Hematopoietic multipotent progenitor cell treated with erythropoietin and hydrocortisone succinate and interleukin-3 and kit ligand, for 4 days (in vitro differentiated cells): ENCODE data around the gene NPAS2.

ENCODE experiments used
- DNase-seq: peaks from one replicate; pipeline ENCODE4 v3.0.0-alpha.2; 2015

Gene NPAS2, protein sequence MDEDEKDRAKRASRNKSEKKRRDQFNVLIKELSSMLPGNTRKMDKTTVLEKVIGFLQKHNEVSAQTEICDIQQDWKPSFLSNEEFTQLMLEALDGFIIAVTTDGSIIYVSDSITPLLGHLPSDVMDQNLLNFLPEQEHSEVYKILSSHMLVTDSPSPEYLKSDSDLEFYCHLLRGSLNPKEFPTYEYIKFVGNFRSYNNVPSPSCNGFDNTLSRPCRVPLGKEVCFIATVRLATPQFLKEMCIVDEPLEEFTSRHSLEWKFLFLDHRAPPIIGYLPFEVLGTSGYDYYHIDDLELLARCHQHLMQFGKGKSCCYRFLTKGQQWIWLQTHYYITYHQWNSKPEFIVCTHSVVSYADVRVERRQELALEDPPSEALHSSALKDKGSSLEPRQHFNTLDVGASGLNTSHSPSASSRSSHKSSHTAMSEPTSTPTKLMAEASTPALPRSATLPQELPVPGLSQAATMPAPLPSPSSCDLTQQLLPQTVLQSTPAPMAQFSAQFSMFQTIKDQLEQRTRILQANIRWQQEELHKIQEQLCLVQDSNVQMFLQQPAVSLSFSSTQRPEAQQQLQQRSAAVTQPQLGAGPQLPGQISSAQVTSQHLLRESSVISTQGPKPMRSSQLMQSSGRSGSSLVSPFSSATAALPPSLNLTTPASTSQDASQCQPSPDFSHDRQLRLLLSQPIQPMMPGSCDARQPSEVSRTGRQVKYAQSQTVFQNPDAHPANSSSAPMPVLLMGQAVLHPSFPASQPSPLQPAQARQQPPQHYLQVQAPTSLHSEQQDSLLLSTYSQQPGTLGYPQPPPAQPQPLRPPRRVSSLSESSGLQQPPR

DNA sequence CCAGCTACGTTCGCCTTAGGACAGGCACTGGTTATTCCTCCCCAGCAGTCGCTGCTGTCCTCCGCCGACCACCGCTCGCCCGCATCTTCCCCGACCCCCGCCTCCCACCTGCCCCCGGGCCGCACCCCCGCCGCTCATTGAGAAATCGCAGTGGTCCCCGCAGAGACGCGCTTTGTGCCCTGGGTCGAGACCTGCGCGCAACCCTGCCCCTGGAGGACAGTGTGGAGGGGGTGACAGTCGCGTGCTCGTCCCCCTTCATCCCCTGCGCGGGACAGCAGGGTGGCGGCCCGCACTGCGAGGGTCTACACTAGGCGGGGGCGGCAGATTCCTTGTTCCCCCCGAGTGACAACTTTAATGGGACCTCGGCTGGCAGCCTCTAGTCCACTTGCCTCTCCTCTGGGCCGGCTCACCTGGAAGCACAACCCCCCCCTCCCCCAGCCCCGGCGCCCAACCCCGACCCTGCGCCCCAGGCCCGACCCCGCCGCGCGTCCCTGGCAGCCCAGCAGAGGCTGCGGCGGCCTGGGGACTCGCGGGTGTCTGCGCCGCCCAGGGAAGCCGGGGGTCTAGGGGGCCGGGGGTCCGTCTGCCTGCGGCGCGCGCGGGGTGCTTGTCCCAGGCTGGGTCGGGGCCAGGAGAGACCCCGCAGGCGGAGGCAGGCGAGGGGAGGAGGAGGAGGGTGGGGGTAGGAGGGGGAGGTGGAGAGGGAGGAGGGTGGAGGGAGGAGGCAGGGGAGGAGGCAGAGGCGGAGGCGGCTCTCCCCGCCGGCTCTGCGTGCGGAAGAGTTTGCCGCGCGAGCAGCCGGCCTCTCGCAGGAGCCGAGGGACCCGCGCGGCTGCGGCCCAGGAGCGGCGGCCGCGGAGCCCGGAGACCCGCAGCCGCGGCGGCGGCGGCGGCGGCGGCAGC lies at the start of gene NPAS2:
NPAS2 (plus strand) TSS at position 770 of the 903 bp plus-strand sequence. CDS start 84,616 bp downstream, outside the sequence.
- peak; percentile 42 for DNase-seq

DNA sequence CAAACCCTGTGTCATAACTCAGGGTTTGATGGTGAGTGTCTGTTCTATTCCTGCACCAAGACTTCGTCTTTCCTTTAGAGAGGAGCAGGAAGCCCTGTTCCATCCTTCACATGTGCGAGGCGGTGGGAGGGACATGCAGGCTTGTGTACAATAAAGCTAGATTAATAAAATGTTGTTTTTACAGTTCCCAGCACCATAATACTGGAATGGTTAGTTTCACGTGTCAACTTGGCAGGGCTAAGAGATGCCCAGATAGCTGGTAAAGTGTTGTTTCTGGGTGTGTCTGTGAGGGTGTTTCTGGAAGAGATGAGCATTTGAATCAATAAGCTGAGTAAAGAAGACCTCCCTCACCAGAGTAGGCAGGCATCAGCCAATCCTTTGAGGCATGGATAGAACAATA lies 48.8 kb upstream of the NPAS2 start:
- no peak for DNase-seq

GRCh38 chr2:100773538-100773937 lies 46.4 kb upstream of the NPAS2 start:
- DNase-seq, result no peak

- DNase-seq, result no peak
Observed at GRCh38 chr2:100776445-100776844, 43.5 kb upstream of the NPAS2 start.

GRCh38 chr2:100778637-100779450 lies 41.1 kb upstream of the NPAS2 start:
- DNase-seq, result no peak

- DNase-seq, result no peak
Observed at GRCh38 chr2:100779908-100780202, 40.1 kb upstream of the NPAS2 start.

- DNase-seq, result peak; percentile 39
Observed at GRCh38 chr2:100780203-100781008, 39.5 kb upstream of the NPAS2 start.

GRCh38 chr2:100781009-100781325 lies 39.0 kb upstream of the NPAS2 start:
- no peak for DNase-seq

GRCh38 chr2:100781523-100782379 lies 38.2 kb upstream of the NPAS2 start:
- DNase-seq, result no peak

- DNase-seq, result no peak
Observed at GRCh38 chr2:100782380-100782878, 37.5 kb upstream of the NPAS2 start.

DNA sequence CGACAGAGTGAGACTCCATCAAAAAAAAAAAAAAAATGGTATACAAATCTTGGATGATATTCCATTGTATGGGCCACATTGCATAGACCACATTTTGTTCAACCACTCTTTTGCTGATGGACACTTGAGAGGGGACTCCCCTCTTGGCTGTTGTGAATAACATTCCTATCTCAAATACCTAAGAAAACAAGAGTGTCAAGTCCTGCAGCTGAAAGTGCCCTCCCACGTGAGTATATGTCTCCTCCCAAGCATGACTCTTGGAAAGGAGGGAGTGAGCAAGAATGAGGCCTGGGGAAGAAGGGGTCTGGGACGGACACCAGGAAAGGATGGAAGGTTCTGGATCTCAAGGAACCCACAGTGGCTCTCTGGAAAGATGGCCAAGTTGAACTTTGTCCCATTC lies 36.0 kb upstream of the NPAS2 start:
- no peak for DNase-seq

- DNase-seq, result no peak
Observed at GRCh38 chr2:100784681-100785080, 35.3 kb upstream of the NPAS2 start.

DNA sequence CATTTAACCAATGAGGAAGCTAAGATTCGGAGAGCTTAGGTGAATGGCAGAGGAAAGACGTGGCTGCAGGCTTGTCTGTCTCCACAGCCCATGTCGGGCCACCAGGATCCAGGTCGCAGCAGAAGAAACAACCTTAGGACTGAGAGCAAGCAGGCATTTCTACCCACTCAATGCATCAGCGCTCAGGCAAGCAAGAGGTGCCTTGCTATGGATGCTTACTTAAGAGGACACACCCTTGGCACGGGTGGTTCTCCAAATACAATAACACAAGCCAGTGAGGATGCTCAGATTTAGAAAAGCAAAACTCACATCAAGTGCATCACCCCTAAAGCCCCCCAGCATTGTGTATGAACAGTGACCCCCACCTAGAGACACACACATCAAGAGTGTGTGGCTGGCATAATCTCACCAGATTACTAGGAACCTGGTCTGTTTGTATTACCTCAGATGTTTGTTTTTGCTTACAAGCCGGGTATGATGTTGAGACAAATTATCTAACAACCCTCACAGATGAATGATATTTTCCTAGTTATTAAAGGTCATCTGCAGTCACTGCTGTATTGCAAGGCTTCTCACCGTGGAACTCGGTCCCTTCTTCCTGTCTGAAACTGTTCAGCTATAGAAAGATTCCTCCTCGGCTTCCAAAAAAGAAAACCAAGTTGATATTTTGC lies 34.2 kb upstream of the NPAS2 start:
- DNase-seq, result no peak

DNA sequence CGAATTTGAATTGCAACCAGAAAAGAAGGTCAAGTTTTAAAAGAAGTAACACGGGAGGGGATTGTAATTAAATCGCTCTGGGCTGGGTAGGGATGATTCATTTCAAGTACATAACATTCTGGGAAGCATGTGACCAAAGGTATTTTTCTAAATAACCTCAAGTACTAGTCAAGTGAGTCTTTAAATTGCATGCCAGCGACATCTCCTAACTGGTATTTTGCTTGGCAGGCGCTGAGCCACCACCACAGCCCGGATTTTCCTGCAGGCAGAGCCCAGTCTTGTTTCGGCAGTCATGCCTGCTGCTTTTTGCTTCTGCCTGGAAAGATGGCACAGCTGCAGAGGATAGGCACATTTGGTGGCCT lies 33.7 kb upstream of the NPAS2 start:
- no peak for DNase-seq

DNA sequence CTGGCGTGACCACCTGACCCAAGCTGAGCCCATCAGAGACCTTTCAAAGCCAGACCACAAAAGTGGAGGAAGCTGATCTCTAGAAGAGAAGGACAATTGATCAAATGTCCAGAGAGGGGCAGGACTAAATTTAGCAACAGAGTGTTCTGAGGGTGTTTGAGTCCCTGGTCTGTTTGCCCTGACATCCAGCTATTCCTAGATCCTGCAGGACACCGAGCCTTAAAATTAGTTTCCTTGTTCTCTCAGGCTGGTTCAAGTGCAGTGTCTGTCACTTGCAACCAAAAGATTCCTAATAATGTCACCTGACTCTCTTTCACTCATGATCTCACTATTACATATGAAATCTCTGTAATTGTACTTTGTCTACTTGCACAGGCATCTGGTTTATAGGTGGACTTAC lies 33.0 kb upstream of the NPAS2 start:
- DNase-seq, result no peak

GRCh38 chr2:100789361-100789760 lies 30.6 kb upstream of the NPAS2 start:
- DNase-seq, result no peak

DNA sequence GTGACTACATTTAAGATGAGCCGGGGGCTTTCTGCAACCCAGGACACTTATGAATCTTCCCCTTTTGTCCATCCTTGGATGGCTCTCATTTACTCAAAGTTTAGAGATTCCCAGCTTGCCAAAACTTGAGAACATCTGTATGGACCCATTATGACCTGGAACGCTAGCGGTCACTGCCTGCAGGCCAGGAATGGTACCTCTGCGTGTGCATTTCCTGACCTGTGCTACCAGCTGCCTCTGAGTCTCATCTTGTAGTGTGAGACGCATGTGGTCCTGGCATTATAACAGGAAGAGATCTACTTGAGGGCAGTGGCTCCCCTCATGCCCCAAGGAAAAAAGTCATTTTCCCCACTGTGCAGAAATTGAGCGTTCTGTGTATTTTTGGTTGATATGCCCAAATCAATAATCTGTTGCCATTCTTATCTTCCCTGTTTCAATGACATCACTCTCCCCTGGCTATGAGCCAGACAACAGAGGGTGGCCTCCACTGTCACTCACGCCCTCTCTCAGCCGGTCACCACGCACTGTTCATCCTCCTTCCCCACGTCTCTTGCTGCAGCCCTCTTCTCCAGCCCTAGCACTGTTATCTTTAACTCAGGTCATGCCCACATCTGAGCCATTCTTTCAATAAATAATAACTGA lies 28.5 kb upstream of the NPAS2 start:
- peak; percentile 4 for DNase-seq

DNA sequence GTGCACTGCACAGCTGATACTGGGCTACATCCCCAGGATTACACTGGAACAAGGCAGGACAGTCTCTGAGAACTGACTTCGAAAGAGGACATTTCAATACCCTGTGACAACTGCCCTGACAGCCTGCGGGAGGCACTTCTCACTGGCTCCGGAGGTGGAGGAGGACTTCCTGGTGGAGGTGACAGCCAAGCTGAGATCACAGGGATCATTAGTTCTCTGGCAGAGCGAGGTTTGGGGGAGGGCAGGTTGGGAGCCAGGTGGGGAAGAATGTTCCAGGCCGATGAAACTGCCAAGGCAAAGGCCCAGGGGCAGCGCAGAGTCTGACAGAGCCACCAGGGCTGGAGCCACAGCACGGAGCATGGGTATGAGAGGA lies 28.0 kb upstream of the NPAS2 start:
- no peak for DNase-seq

DNA sequence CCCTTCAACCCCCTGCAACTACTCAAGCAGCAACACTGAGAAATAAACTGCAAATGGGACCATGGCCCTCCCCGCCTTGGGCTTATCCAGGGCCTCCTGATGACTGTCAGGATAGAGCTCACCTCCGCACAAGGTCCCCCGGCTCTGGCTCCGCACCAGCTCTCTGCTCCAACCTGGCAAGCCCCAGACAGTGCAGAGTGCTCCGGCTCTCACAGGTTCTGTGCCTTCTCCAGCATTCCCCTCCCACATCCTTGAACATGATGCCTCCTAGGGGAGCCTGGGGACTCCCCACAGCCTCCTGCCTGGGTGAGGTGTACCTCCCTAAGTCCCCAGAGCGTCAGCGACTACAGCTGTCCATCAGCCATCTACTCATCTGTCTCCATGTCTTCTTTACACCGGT lies 26.7 kb upstream of the NPAS2 start:
- no peak for DNase-seq

DNA sequence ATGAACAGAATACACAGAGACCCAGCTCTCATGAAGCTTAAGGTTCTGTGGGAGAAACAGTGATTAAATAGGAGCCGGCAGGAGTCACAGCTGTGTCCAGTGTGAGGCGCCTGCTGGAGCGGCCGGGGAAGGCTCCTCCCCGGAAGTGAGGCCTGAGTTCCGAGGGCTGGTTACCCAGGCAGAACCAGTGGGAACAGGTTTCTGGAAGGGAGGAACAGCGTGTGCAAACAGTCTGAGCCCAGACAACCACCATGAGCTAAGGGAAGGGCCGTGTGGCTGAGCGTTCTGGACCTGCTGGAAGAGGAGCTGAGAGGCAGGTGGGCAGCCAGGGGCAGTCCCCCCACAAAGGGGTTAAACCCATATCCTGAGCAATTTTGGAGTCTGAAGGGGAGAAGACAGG lies 26.0 kb upstream of the NPAS2 start:
- DNase-seq, result no peak
